Type B pancreatic cell (in vitro differentiated cells): Measurements from ENCODE around the gene FBXW12. TPM values are rescaled to one million over a fixed set of nuclear protein-coding genes. Genes with fewer than 3 reads are reported as not detected.

Experiments used
- DNase-seq: peaks from one replicate; pipeline ENCODE4 v3.0.0; 2021; ENCODE audit warnings: mixed read lengths; ENCODE audit not compliant: unreplicated experiment; ENCODE audit errors: extremely low spot score
- H3K27ac Mint-ChIP-seq: 2 replicates; pipeline ENCODE4 v1.8.0; 2021; ENCODE audit warnings: mild to moderate bottlenecking, mixed read lengths
- H3K27me3 Mint-ChIP-seq: 2 replicates; pipeline ENCODE4 v1.8.0; 2021; ENCODE audit warnings: mixed read lengths
- H3K36me3 Mint-ChIP-seq: 2 replicates; pipeline ENCODE4 v1.8.0; 2021; ENCODE audit warnings: mixed read lengths
- H3K4me1 Mint-ChIP-seq: one replicate; pipeline ENCODE4 v1.8.0; 2021; ENCODE audit warnings: mixed read lengths; ENCODE audit not compliant: unreplicated experiment
- H3K4me3 Mint-ChIP-seq: 2 replicates; pipeline ENCODE4 v1.8.0; 2021; ENCODE audit warnings: mild to moderate bottlenecking, mixed read lengths
- H3K9me3 Mint-ChIP-seq: 2 replicates; pipeline ENCODE4 v1.8.0; 2021; ENCODE audit warnings: mixed read lengths
- total RNA-seq: library from RNA; stranded (reverse); gene quantifications from 2 replicates; pipeline ENCODE4 v1.2.1, GENCODE V29; 2021; ENCODE audit warnings: low replicate concordance
- TF ChIP-seq, protein P1 (sequence below): fragments of 200-600 bp; sonication (generic); conservative IDR thresholded peaks from 2 replicates; pipeline ENCODE4 v1.5.0; 2021; ENCODE audit warnings: antibody characterized with exemption, mild to moderate bottlenecking

The FBXW12 gene
- total RNA-seq, 1 donor from 2014 or later: not detected

DNA sequence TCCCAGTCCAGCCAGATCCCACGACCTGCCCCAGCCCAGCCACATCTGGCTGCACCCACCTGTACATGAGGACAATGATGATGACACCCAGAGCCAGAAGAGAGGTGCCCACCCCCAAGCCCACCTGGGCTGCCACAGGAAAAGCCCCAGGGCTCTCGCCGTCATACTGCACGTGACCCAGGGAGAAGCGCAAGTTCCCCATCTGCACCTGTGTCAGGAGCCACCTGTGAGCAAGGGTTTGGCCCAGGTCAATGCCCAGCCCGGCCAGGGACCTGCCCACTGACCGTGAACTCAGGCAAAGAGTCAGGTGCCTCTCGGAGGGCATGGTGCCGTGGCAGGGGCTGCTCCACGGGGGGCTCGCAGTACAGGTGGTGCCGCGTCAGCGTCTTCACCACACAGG lies 41.6 kb downstream of the FBXW12 start:
- Mint-ChIP-seq H3K4me1 (no peaks in the 10 kb centered on the region), H3K36me3 (peaks cover 9% of the 10 kb centered on the region), H3K27ac (peak overlapping the region; percentile 63), H3K27me3 (no peaks in the 10 kb centered on the region), H3K4me3 (no peak overlapping the region), H3K9me3 (no peaks in the 10 kb centered on the region)
- DNase-seq: no peak
- TF ChIP-seq, protein P1, sequence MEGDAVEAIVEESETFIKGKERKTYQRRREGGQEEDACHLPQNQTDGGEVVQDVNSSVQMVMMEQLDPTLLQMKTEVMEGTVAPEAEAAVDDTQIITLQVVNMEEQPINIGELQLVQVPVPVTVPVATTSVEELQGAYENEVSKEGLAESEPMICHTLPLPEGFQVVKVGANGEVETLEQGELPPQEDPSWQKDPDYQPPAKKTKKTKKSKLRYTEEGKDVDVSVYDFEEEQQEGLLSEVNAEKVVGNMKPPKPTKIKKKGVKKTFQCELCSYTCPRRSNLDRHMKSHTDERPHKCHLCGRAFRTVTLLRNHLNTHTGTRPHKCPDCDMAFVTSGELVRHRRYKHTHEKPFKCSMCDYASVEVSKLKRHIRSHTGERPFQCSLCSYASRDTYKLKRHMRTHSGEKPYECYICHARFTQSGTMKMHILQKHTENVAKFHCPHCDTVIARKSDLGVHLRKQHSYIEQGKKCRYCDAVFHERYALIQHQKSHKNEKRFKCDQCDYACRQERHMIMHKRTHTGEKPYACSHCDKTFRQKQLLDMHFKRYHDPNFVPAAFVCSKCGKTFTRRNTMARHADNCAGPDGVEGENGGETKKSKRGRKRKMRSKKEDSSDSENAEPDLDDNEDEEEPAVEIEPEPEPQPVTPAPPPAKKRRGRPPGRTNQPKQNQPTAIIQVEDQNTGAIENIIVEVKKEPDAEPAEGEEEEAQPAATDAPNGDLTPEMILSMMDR: no peak

DNA sequence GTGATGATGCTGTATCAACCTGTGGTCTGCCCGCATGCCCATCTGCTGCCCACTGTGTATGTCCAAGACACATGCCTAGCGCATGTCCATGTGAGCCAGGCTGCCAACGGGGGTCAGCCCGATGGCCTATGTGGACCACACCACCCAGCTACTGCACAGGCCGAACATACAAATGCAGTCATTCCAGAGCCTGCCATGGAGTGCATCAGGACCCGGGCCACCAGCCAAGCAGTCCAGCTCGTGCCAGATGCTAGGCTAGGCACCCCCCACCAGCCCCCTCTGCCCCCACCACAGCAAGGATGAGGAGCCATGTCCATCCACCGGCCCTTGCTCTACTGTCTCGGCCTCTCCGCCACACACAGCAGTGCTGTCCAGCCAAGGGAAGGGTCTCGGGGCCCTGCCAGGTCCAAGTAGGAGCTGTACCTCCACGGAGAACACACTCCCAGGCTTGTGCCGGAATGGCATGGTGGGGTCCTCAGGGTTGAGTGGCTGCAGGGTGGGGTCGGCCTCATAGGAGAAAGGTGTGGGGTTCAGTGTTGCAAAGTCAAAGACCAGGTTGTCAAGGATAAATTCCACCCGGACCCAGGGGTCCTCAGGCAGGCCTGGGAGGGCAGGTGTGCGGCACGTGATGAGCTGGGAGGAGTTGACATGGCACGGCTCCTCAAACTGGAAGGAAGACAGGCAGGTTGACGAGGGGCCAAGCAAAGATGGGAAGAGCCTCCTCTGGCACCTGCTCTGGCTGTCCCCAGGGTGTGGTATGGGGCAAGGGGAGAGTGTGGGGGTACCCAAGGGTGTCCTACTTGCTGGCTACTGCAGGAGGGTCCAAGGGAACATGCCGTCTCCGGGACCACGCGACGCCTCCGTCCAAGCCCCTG lies 42.6 kb downstream of the FBXW12 start:
- peaks cover 8% of the 10 kb centered on the region for H3K36me3 Mint-ChIP-seq

DNA sequence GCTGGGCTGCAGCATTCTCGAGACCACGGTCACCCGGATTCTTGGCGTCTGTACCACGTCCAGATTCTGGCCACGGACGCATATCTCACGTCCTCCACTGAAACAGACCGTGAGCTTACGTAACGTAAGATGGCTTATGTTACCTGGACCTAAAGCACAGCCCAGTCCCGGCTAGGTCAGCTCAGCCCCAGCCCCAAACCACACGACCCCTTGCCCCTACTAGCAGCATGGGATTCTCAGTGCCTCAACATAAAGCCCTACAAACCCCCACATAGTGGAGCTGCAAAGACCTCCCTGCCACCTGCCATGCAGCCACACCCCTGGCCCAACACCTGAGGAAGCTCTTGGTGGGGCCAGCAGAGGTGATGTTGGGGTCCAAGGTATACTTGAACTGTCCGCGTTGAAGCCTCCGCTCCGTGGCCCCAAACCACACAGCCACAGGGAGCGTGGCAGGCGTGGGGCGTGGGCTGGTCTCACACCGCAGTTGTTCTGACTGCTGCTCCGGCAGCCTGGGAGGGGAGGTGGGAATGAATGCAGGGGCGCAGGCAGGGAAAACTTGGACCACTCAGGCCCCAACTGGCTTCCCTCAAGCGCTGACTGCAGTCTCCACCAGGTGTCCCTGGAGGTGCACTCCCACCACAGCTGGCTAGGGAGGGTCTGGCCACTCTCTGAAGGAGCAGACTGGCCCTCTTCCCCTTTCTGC lies 43.4 kb downstream of the FBXW12 start:
- Mint-ChIP-seq H3K9me3 (no peaks in the 10 kb centered on the region), H3K36me3 (peaks cover 8% of the 10 kb centered on the region), H3K27me3 (no peaks in the 10 kb centered on the region), H3K4me3 (no peak overlapping the region), H3K27ac (no peak overlapping the region), H3K4me1 (no peaks in the 10 kb centered on the region)
- DNase-seq: no peak
- TF ChIP-seq, protein P1: peak; percentile 20

More for the DNA sequence above, 42.6 kb downstream of the FBXW12 start:
- Mint-ChIP-seq H3K4me3 (no peak overlapping the region), H3K9me3 (no peaks in the 10 kb centered on the region), H3K27me3 (no peaks in the 10 kb centered on the region), H3K27ac (peak overlapping the region; percentile 55), H3K4me1 (no peaks in the 10 kb centered on the region)
- TF ChIP-seq, protein P1: no peak
- DNase-seq: no peak

DNA sequence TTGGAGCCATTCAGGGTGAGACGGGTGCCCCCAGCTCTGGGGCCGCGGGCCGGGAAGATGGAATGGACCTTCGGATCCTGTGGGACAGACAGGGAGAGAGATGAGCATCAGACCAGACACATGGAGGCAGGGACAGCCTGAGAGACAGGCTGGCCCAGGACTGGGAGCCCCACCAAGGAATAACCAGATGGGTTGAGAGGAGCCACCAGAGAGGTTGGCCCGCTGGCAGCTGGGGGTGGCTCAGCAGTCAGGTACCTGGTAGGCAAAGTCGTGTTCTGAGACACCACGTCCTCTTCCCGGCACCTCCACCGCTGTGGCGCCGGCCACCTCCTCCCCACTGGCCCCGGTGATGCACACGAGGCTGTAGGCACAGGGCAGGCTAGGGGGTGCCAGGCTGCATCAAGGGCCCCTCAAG lies 44.1 kb downstream of the FBXW12 start:
- no peak overlapping the region for H3K4me3 Mint-ChIP-seq
- H3K4me1 Mint-ChIP-seq: no peaks in the 10 kb centered on the region
- peak overlapping the region; percentile 43 for H3K27ac Mint-ChIP-seq
- DNase-seq: no peak
- no peaks in the 10 kb centered on the region for H3K27me3 Mint-ChIP-seq
- TF ChIP-seq, protein P1: no peak
- peaks cover 8% of the 10 kb centered on the region for H3K36me3 Mint-ChIP-seq
- H3K9me3 Mint-ChIP-seq: no peaks in the 10 kb centered on the region

DNA sequence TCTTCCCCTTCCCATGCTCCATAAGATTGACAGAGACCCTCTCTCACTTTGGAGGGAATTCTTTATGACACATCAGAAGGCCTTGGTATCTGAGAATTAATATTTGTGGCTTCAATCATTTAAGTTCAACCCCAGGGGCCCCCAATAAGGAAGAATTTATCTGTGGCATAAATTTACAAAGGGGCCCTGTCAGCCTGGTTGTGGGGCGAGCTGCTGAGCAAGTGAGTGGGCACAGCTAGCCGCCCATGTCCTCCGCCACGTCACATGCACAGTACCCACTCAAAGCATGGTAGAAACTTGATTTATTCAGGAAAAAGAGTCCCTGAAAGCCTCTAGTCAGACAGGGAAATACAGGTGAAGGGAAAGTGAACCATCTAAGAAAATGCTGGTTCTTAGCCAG lies 44.5 kb downstream of the FBXW12 start:
- Mint-ChIP-seq H3K9me3 (no peaks in the 10 kb centered on the region), H3K27ac (peak overlapping the region; percentile 43), H3K4me1 (no peaks in the 10 kb centered on the region), H3K4me3 (no peak overlapping the region), H3K36me3 (peaks cover 8% of the 10 kb centered on the region), H3K27me3 (no peaks in the 10 kb centered on the region)
- DNase-seq: no peak
- TF ChIP-seq, protein P1: no peak
